H1 (cell line): ENCODE data around the gene ENPP5. TPM values are rescaled to one million over a fixed set of nuclear protein-coding genes. Genes with fewer than 3 reads are reported as not detected.

Experiments used
- CTCF ChIA-PET: fragments of 300-600 bp; sonication (Branson Sonifier 250); formaldehyde crosslinking; loops from one replicate; lab custom pipeline; 2021; ENCODE audit not compliant: partially characterized antibody; lab: Charles Lee
- POLR2A ChIA-PET: fragments of 300-600 bp; sonication (Branson Sonifier 250); formaldehyde crosslinking; loops from one replicate; lab custom pipeline; 2021; ENCODE audit warnings: inconsistent platforms; ENCODE audit not compliant: partially characterized antibody; lab: Charles Lee
- DNase-seq, 2 experiments: peaks; one replicate each; pipeline versions ENCODE4 v3.0.0 to v3.0.0-alpha.2; 2010 to 2022; ENCODE audit warnings: low spot score in 2 of 2, low read depth in 1 of 2, mixed read lengths in 1 of 2
- FAIRE-seq: peaks from 2 replicates; lab custom pipeline; 2011; peaks lifted over from hg19 to GRCh38; lab: Jason Lieb, UNC
- H2AFZ ChIP-seq: 2 replicates; pipeline ENCODE4 v1.8.1; 2012; ENCODE audit warnings: low read length, inconsistent platforms
- H2AK5ac ChIP-seq: 2 replicates; pipeline ENCODE4 v1.6.1; 2013; ENCODE audit warnings: low read depth, low read length
- H2BK120ac ChIP-seq: replicated peaks from 2 replicates; pipeline ENCODE3; 2013; ENCODE audit warnings: low read depth, low read length, inconsistent platforms
- H2BK12ac ChIP-seq: 2 replicates; pipeline ENCODE4 v1.6.1; 2013; ENCODE audit warnings: low read depth, low read length
- H2BK15ac ChIP-seq: 2 replicates; pipeline ENCODE4 v1.6.1; 2013; ENCODE audit warnings: low read length
- H2BK20ac ChIP-seq: 2 replicates; pipeline ENCODE4 v1.6.1; 2013; ENCODE audit warnings: low read length
- H2BK5ac ChIP-seq: 2 replicates; pipeline ENCODE4 v1.6.1; 2013; ENCODE audit warnings: low read depth, low read length
- H3K14ac ChIP-seq: 2 replicates; pipeline ENCODE4 v1.6.1; 2013; ENCODE audit warnings: inconsistent platforms; ENCODE audit not compliant: insufficient read length
- H3K18ac ChIP-seq: 2 replicates; pipeline ENCODE4 v1.6.1; 2013; ENCODE audit warnings: low read length; ENCODE audit errors: extremely low read depth
- H3K23ac ChIP-seq: 2 replicates; pipeline ENCODE4 v1.6.1; 2013; ENCODE audit warnings: inconsistent platforms; ENCODE audit not compliant: insufficient read length
- H3K23me2 ChIP-seq: 2 replicates; pipeline ENCODE4 v1.6.1; 2013; ENCODE audit warnings: low read depth, low read length
- H3K27ac ChIP-seq: 2 replicates; pipeline ENCODE4 v1.6.1; 2011; ENCODE audit warnings: low read depth, low read length, inconsistent platforms
- H3K27me3 ChIP-seq, 4 experiments: replicated peaks in 1 of 4; 1 replicate in 1 of 4; 2 replicates in 3 of 4; pipeline versions ENCODE4 v1.6.1 to v1.8.1; 2011 to 2013; ENCODE audit warnings: low read length in 3 of 4, mild to moderate bottlenecking in 3 of 4, inconsistent platforms in 2 of 4, mixed read lengths in 2 of 4, moderate library complexity in 1 of 4; ENCODE audit not compliant: control insufficient read depth in 3 of 4, insufficient read depth in 3 of 4; ENCODE audit errors: extremely low read depth in 1 of 4
- H3K36me3 ChIP-seq, 4 experiments: 2 replicates each; pipeline versions ENCODE4 v1.6.1 to v1.8.1; 2011 to 2013; ENCODE audit warnings: mild to moderate bottlenecking in 4 of 4, low read length in 3 of 4, moderate library complexity in 2 of 4, control low read depth in 1 of 4, inconsistent platforms in 1 of 4; ENCODE audit not compliant: insufficient read depth in 4 of 4, control insufficient read depth in 2 of 4
- H3K4ac ChIP-seq: replicated peaks from 2 replicates; pipeline ENCODE3; 2013; ENCODE audit warnings: low read length, low read depth, mixed read lengths, inconsistent platforms; ENCODE audit not compliant: insufficient read length
- H3K4me1 ChIP-seq, 4 experiments: replicated peaks in 1 of 4; 1 replicate in 1 of 4; 2 replicates in 3 of 4; pipeline versions ENCODE4 v1.6.1 to v1.8.1; 2011 to 2013; ENCODE audit warnings: low read length in 3 of 4, inconsistent platforms in 2 of 4, mixed read lengths in 1 of 4; ENCODE audit not compliant: insufficient read depth in 4 of 4, control insufficient read depth in 3 of 4
- H3K4me2 ChIP-seq, 2 experiments: 2 replicates each; pipeline versions ENCODE4 v1.6.1 to v1.8.1; 2011 to 2013; ENCODE audit warnings: low read depth in 2 of 2, low read length in 2 of 2, control low read depth in 1 of 2, inconsistent platforms in 1 of 2, mild to moderate bottlenecking in 1 of 2; ENCODE audit not compliant: insufficient read depth in 1 of 2
- H3K4me3 ChIP-seq, 4 experiments: fragments of 200-600, 300-600 bp in 1 of 4; sonication (generic), shearing (Covaris generic), sonication (Bioruptor Twin) in 1 of 4; 2 replicates each; pipeline versions ENCODE4 v1.5.1 to v1.8.1; 2011 to 2016; ENCODE audit warnings: low read length in 4 of 4, low read depth in 3 of 4, control low read depth in 2 of 4, inconsistent platforms in 2 of 4, mild to moderate bottlenecking in 2 of 4, mixed read lengths in 1 of 4, moderate library complexity in 1 of 4; ENCODE audit not compliant: insufficient read depth in 2 of 4; ENCODE audit errors: extremely low read depth in 1 of 4
- H3K56ac ChIP-seq: replicated peaks from 2 replicates; pipeline ENCODE3; 2013; ENCODE audit warnings: low read depth, mild to moderate bottlenecking, mixed read lengths, low read length, inconsistent platforms; ENCODE audit not compliant: insufficient read length
- H3K79me1 ChIP-seq: 2 replicates; pipeline ENCODE4 v1.6.1; 2013; ENCODE audit warnings: low read depth, low read length, control low read depth
- H3K79me2 ChIP-seq, 2 experiments: 2 replicates each; pipeline versions ENCODE4 v1.6.1 to v1.8.1; 2012 to 2013; ENCODE audit warnings: low read length in 2 of 2, mild to moderate bottlenecking in 2 of 2, inconsistent platforms in 1 of 2; ENCODE audit not compliant: insufficient read depth in 2 of 2, control insufficient read depth in 1 of 2
- H3K9ac ChIP-seq, 4 experiments: replicated peaks in 1 of 4; 1 replicate in 1 of 4; 2 replicates in 3 of 4; pipeline versions ENCODE4 v1.6.1 to v1.8.1; 2011 to 2013; ENCODE audit warnings: low read depth in 3 of 4, low read length in 3 of 4, control low read depth in 2 of 4, mild to moderate bottlenecking in 2 of 4, moderate library complexity in 2 of 4, inconsistent platforms in 1 of 4; ENCODE audit errors: extremely low read depth in 1 of 4
- H3K9me3 ChIP-seq, 2 experiments: 2 replicates each; pipeline versions ENCODE4 v1.6.1 to v1.8.1; 2012 to 2013; ENCODE audit warnings: mild to moderate bottlenecking in 2 of 2, moderate library complexity in 2 of 2, control low read depth in 1 of 2, inconsistent platforms in 1 of 2, low read depth in 1 of 2, low read length in 1 of 2, mixed read lengths in 1 of 2; ENCODE audit not compliant: insufficient read depth in 2 of 2
- H4K20me1 ChIP-seq, 2 experiments: replicated peaks in 1 of 2; 2 replicates each; pipeline versions ENCODE3 to v1.8.1; 2011 to 2013; ENCODE audit warnings: inconsistent platforms in 2 of 2, low read length in 2 of 2, mild to moderate bottlenecking in 1 of 2; ENCODE audit not compliant: insufficient read depth in 2 of 2, control insufficient read depth in 1 of 2
- H4K5ac ChIP-seq: 2 replicates; pipeline ENCODE4 v1.6.1; 2013; ENCODE audit warnings: low read length, low read depth, mixed read lengths, inconsistent platforms; ENCODE audit not compliant: insufficient read length
- H4K8ac ChIP-seq: 2 replicates; pipeline ENCODE4 v1.8.0; 2013; ENCODE audit warnings: mild to moderate bottlenecking, moderate library complexity, low read length, inconsistent platforms; ENCODE audit not compliant: insufficient read depth; ENCODE audit errors: extremely low read depth
- H4K91ac ChIP-seq: replicated peaks from 2 replicates; pipeline ENCODE3; 2013; ENCODE audit warnings: low read length, mixed read lengths, inconsistent platforms; ENCODE audit not compliant: insufficient read length
- CHD2 ChIP-seq: IDR thresholded peaks from 2 replicates; pipeline ENCODE4 v1.6.1; 2012; ENCODE audit warnings: low read length, improper control_type of control experiment
- EZH2 ChIP-seq: fragments of 200-600 bp; sonication (generic); IDR thresholded peaks from 2 replicates; pipeline ENCODE4 v1.7.1; 2012; ENCODE audit warnings: low read depth, mild to moderate bottlenecking, moderate library complexity, low read length, inconsistent platforms; ENCODE audit not compliant: severe bottlenecking
- JUND ChIP-seq: IDR thresholded peaks from 2 replicates; pipeline ENCODE4 v1.6.1; 2011; ENCODE audit warnings: mild to moderate bottlenecking, improper control_type of control experiment, low read length
- KDM4A ChIP-seq: IDR thresholded peaks from one replicate; pipeline ENCODE4 v1.7.1; 2012; ENCODE audit warnings: low read depth, mild to moderate bottlenecking, moderate library complexity, low read length, inconsistent platforms; ENCODE audit not compliant: severe bottlenecking
- RBBP5 ChIP-seq: IDR thresholded peaks from 2 replicates; pipeline ENCODE4 v1.7.1; 2012; ENCODE audit warnings: low read depth, mild to moderate bottlenecking, inconsistent platforms, low read length, moderate library complexity, borderline replicate concordance
- SIX5 ChIP-seq: IDR thresholded peaks from 2 replicates; pipeline ENCODE4 v1.6.1; 2011; ENCODE audit warnings: mild to moderate bottlenecking, low read depth, low read length
- YY1 ChIP-seq: IDR thresholded peaks from 2 replicates; pipeline ENCODE4 v1.6.1; 2011; ENCODE audit warnings: low read depth, mild to moderate bottlenecking, low read length
- WGBS, 2 experiments: shearing (Covaris generic) in 1 of 2; methylation state at CpG; one replicate each; pipeline versions ENCODE4 v1.1.6 to v1.1.7; 2013 to 2015; ENCODE audit warnings: low lambda C conversion rate in 2 of 2, mixed read lengths in 2 of 2, inconsistent platforms in 1 of 2, low coverage in 1 of 2, missing lambda C conversion rate in 1 of 2; ENCODE audit not compliant: insufficient replicate concordance in 2 of 2, insufficient coverage in 1 of 2, insufficient read length in 1 of 2; ENCODE audit errors: extremely low coverage in 1 of 2, missing lambda C conversion rate in 1 of 2; 5-methylcytosine and 5-hydroxymethylcytosine counted together
- polyA plus RNA-seq, 7 experiments: library from polyadenylated mRNA; depleted of rRNA in 3 of 7; stranded (reverse) in 5 of 7; unstranded in 2 of 7; fragments of >200 nt in 5 of 7; fragments of 200-250 nt in 2 of 7; gene quantifications; 1 replicate in 5 of 7; 2 replicates in 1 of 7; 4 replicates in 1 of 7; pipeline versions ENCODE4 v1.2.1 to v1.2.3, GENCODE V29; 2011 to 2013; ENCODE audit warnings: missing spikeins in 2 of 7, mixed read lengths in 2 of 7
- total RNA-seq: library from RNA; stranded (reverse); fragmentation: NEBNext Ultra II Directional; extraction: Animal tissue kit (Norgen Biotek cat#: 25700); gene quantifications from 2 replicates; pipeline ENCODE4 v1.2.1, GENCODE V29; 2021
- TF ChIP-seq, protein P1 (sequence below), 3 experiments: IDR thresholded peaks; 1 replicate in 2 of 3; 2 replicates in 1 of 3; pipeline versions ENCODE4 v1.5.1 to v1.6.1; 2011; ENCODE audit warnings: low read length in 3 of 3, mild to moderate bottlenecking in 3 of 3, inconsistent platforms in 2 of 3, low read depth in 1 of 3, moderate library complexity in 1 of 3; ENCODE audit not compliant: insufficient read depth in 1 of 3; ENCODE audit errors: control extremely low read depth in 1 of 3

The ENPP5 gene
- total and polyA plus RNA-seq, 2 of the 8 experiments (the other 6 are each of a cell fraction or from before 2014, with no cell fraction given): 5.1 to 7.6 TPM

DNA sequence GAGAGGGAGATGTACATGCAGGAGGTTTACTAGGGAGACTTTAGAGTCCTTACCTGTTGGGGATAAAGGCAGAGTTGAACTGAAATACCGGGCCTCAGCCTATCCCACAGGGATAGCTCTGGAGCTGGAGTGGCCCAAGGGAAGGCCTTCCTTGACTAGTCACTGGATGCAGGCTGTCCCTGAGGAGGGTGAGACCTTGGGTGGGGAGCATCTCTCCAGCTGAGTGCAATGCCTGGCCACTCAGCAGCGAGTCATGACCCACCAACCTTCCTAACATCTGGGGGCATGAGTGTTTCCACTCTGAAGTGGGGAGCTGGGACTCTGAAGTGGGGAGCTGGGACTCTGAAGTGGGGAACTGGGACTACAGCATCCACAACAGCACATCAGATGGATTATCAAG lies 46.1 kb upstream of the ENPP5 start:
- Histone ChIP-seq H2BK15ac (no peak overlapping the region), H3K18ac (no peak overlapping the region), H2BK20ac (no peak overlapping the region), H4K91ac (no peak overlapping the region), H4K20me1 (no peaks in the 10 kb centered on the region), H3K36me3 (no peaks in the 10 kb centered on the region), H3K4me2 (no peak overlapping the region), H2AK5ac (no peak overlapping the region), H2BK5ac (no peak overlapping the region), H2BK12ac (no peak overlapping the region), H3K56ac (no peak overlapping the region), H3K4me3 (no peak overlapping the region), H3K79me2 (no peaks in the 10 kb centered on the region), H3K4me1 (no peaks in the 10 kb centered on the region), H3K9ac (no peak overlapping the region), H4K5ac (no peak overlapping the region), H4K8ac (no peak overlapping the region), H2AFZ (no peak overlapping the region), H3K79me1 (no peaks in the 10 kb centered on the region), H3K9me3 (no peaks in the 10 kb centered on the region), H2BK120ac (no peak overlapping the region), H3K27me3 (peaks cover 0 to 6% (median 0%) of the 10 kb centered on the region in 4 experiments; a peak in 2 of 7 replicates), H3K14ac (no peak overlapping the region), H3K23ac (no peak overlapping the region), H3K23me2 (no peaks in the 10 kb centered on the region), H3K27ac (no peak overlapping the region), H3K4ac (no peak overlapping the region)
- ChIA-PET POLR2A (no interaction called here), CTCF (interaction anchor here (0.7 to 6.3 kb wide), 3 partner anchors 45 to 275 kb away, joined by 3 to 29 read pairs (median 6); partner anchors contain the start of gene RCAN2)
- 96% methylated on average over 2 of the region's 2 CpGs; no CpG with 5 or more reads in 1 of the 2 experiments for WGBS, 2 experiments
- no peak for DNase-seq
- FAIRE-seq: no peak
- TF ChIP-seq, protein P1, sequence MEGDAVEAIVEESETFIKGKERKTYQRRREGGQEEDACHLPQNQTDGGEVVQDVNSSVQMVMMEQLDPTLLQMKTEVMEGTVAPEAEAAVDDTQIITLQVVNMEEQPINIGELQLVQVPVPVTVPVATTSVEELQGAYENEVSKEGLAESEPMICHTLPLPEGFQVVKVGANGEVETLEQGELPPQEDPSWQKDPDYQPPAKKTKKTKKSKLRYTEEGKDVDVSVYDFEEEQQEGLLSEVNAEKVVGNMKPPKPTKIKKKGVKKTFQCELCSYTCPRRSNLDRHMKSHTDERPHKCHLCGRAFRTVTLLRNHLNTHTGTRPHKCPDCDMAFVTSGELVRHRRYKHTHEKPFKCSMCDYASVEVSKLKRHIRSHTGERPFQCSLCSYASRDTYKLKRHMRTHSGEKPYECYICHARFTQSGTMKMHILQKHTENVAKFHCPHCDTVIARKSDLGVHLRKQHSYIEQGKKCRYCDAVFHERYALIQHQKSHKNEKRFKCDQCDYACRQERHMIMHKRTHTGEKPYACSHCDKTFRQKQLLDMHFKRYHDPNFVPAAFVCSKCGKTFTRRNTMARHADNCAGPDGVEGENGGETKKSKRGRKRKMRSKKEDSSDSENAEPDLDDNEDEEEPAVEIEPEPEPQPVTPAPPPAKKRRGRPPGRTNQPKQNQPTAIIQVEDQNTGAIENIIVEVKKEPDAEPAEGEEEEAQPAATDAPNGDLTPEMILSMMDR (IDR thresholded peaks at IDR 0.05; ENCODE audit: control extremely low read depth in 1 of 3, insufficient read depth in 1 of 3, low read depth in 1 of 3, low read length in 3 of 3): no peak
- no peak for TF ChIP-seq RBBP5
- TF ChIP-seq CHD2: no peak
- TF ChIP-seq SIX5: no peak
- TF ChIP-seq JUND: no peak
- TF ChIP-seq KDM4A: no peak
- TF ChIP-seq YY1: no peak
- no peak for TF ChIP-seq EZH2
